ENCODE results near the gene WFIKKN2.

The WFIKKN2 gene

DNA sequence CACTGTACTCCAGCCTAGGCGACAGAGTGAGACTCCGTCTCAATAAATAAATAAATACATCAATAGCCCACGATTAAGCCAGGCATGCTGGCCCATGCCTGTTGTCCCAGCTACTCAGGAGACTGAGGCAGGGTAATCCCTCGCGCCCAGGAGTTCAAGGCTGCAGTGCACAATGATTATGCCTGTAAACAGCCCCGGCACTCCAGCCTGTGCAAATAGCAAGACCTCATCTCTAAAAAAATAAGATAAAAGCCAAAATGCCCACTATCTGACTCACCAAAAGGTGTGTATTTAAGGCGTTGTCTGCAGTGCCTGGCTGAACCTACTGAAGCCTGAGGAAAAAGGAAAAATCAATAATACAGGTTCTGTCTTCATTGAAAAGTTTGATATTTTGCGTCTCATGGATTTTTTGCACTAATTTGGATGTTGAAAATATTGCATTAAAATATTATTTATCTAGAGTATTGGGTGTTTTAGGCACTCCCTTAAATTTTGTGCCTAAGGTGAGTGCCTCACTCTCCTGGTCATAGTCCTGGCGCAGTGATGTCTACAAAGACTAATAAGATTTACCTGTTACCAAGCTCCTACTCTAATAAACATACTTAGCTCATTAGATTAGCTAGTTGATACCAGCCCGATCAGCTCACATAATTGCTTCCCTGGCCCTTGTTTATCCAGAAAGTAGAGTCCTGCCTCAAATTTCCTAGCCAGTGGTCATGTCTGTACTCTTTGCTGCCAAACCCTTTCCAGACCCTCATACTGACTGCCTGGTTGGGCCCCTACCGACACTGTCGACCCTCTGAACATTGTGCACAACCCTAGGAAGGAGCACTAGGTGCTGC is 55.5 kb downstream of the WFIKKN2 start (continued):
- no peak for TF ChIP-seq ZNF555 (tag by site-specific recombination; conservative IDR thresholded peaks at IDR 0.05)
- no peak for TF ChIP-seq ZBTB7A (tag by site-specific recombination; IDR thresholded peaks at IDR 0.05; ENCODE audit: low read depth)
- no peak for TF ChIP-seq ZNF658 (tag by site-specific recombination; IDR thresholded peaks at IDR 0.05)
- TF ChIP-seq ZNF354C (tag by site-specific recombination; IDR thresholded peaks at IDR 0.05; ENCODE audit: borderline replicate concordance, low read depth), result no peak
- no peak for TF ChIP-seq ZNF514 (tag by site-specific recombination; IDR thresholded peaks at IDR 0.05)
- TF ChIP-seq ZNF112 (tag by site-specific recombination; IDR thresholded peaks at IDR 0.05), result no peak
- no peak for TF ChIP-seq ZNF155 (tag by site-specific recombination; IDR thresholded peaks at IDR 0.05)
- no peak for TF ChIP-seq ZNF501 (tag by site-specific recombination; IDR thresholded peaks at IDR 0.05)

DNA sequence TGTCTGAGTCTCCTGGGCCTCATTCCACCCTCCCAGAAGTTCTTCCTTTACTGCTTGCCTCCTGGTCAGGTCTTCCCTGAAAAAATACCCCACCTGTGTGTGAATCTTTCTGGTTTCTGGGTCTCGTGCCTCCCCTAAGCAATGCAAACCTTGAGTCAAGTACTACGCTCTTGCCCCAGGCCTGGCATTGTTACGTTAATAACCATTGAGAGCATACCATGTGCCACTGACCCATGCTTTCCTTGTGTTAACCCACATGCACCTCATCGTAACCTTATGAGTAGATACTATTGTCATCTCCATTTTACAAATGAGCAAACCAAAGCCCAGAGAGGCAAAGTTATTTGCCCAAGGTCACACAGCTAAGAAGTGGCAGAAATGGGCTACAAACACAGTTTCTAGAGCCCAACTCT is 56.2 kb downstream of the WFIKKN2 start:
- Histone ChIP-seq H3K27ac (ENCODE audit: extremely low read depth, low read depth, low read length) (no peak overlapping the region), H3K4me3 (ENCODE audit: low read depth, low read length) (no peak overlapping the region), H3K36me3 (ENCODE audit: control insufficient read depth in 2 of 2, insufficient read depth in 1 of 2, low read length in 2 of 2) (no peaks in the 10 kb centered on the region), H3K9me3 (ENCODE audit: control insufficient read depth, insufficient read depth, low read depth, low read length) (no peaks in the 10 kb centered on the region), H3K4me1 (ENCODE audit: control insufficient read depth, insufficient read depth, low read length) (no peaks in the 10 kb centered on the region)
- ChIA-PET CTCF (interaction anchor here (0.6 to 1.2 kb wide), 3 partner anchors 24 to 39 kb away, joined by 3 to 5 read pairs (median 4); no protein-coding TSS in a partner anchor), POLR2A (interaction anchor here (0.6 to 6.0 kb wide), 3 partner anchors 11 to 39 kb away, joined by 3 to 28 read pairs (median 4); partner anchors contain the start of gene TOB1)
- TF ChIP-seq ZNF768 (tag by site-specific recombination; IDR thresholded peaks at IDR 0.05) (peak; percentile 78; the same call in 1 of the 2 replicates), ZFP69B (tag by site-specific recombination; IDR thresholded peaks at IDR 0.05) (no peak), ZNF664 (tag by site-specific recombination; IDR thresholded peaks at IDR 0.05) (no peak), ZNF747 (tag by site-specific recombination; IDR thresholded peaks at IDR 0.05) (no peak)

Data from HEK293 (cell line).